Amygdala (tissue), 56 donors: Measurements from ENCODE around the gene ALK.
A peak's percentile ranks its signal among the peaks of the same experiment; 100 is the strongest.

Experiments
- DNase-seq, 56 donors: peaks; one replicate each; lab custom pipeline; 2025; lab: John Stamatoyannopoulos, UW

ALK gene

GRCh38 chr2:29518646-29519337, 402.6 kb downstream of the ALK start:
- no peak for DNase-seq

GRCh38 chr2:29518010-29518409, 403.4 kb downstream of the ALK start:
- no peak for DNase-seq

- no peak for DNase-seq
Observed at GRCh38 chr2:29517413-29517812, 404.0 kb downstream of the ALK start.

GRCh38 chr2:29516767-29517166, 404.6 kb downstream of the ALK start:
- DNase-seq, result no peak

GRCh38 chr2:29509878-29510277, 411.5 kb downstream of the ALK start:
- no peak for DNase-seq

- no peak for DNase-seq
Observed at GRCh38 chr2:29509397-29509796, 412.0 kb downstream of the ALK start.

- DNase-seq, result no peak
Observed at GRCh38 chr2:29504746-29505145, 416.6 kb downstream of the ALK start.

GRCh38 chr2:29502460-29502911, 418.9 kb downstream of the ALK start:
- no peak for DNase-seq

- DNase-seq, result no peak
Observed at GRCh38 chr2:29497375-29497774, 424.0 kb downstream of the ALK start.

- DNase-seq, result no peak
Observed at GRCh38 chr2:29496198-29496597, 425.2 kb downstream of the ALK start.

- DNase-seq, result no peak
Observed at GRCh38 chr2:29495536-29496060, 425.8 kb downstream of the ALK start.

- no peak for DNase-seq
Observed at GRCh38 chr2:29495068-29495467, 426.3 kb downstream of the ALK start.

GRCh38 chr2:29492701-29493100, 428.7 kb downstream of the ALK start:
- no peak for DNase-seq

GRCh38 chr2:29490045-29490444, 431.3 kb downstream of the ALK start:
- no peak for DNase-seq

GRCh38 chr2:29489568-29489967, 431.8 kb downstream of the ALK start:
- no peak for DNase-seq

GRCh38 chr2:29487967-29488555, 433.3 kb downstream of the ALK start:
- peak in 1 of 56 donors; percentile 6 for DNase-seq

- no peak for DNase-seq
Observed at GRCh38 chr2:29485631-29486030, 435.8 kb downstream of the ALK start.

- no peak for DNase-seq
Observed at GRCh38 chr2:29485117-29485516, 436.3 kb downstream of the ALK start.

GRCh38 chr2:29482867-29483266, 438.5 kb downstream of the ALK start:
- no peak for DNase-seq

- no peak for DNase-seq
Observed at GRCh38 chr2:29482348-29482747, 439.0 kb downstream of the ALK start.

- no peak for DNase-seq
Observed at GRCh38 chr2:29481313-29481712, 440.1 kb downstream of the ALK start.

GRCh38 chr2:29480426-29480825, 441.0 kb downstream of the ALK start:
- peak in 1 of 56 donors; percentile 5 for DNase-seq
